Activated naive CD8-positive, alpha-beta T cell treated with anti-CD3 and anti-CD28 coated beads, Interleukin-2, amount 10 ng/mL, durations not matched to agents 7 days and 5 days (primary cell): Measurements from ENCODE around the gene AASS. TPM values are rescaled to one million over a fixed set of nuclear protein-coding genes. Genes with fewer than 3 reads are reported as not detected.

Experiments
- ATAC-seq: fragments of 150-1000 bp; cut with Tn5 transposase; one replicate; pipeline ENCODE4 v1.10.0; 2021; ENCODE audit warnings: low read depth, moderate library complexity
- POLR2A ChIA-PET: fragments of 350-600 bp; sonication (Branson Sonifier 250); formaldehyde crosslinking; loops from one replicate; lab custom pipeline; 2021; ENCODE audit warnings: antibody characterized with exemption; lab: Charles Lee
- DNase-seq: peaks from one replicate; pipeline ENCODE4 v3.0.0; 2021
- H3K27ac Mint-ChIP-seq: one replicate; pipeline ENCODE4 v1.8.0; 2022; ENCODE audit warnings: mild to moderate bottlenecking, mixed read lengths
- H3K27me3 Mint-ChIP-seq: one replicate; pipeline ENCODE4 v1.8.0; 2022; ENCODE audit warnings: mild to moderate bottlenecking, moderate library complexity, mixed read lengths
- H3K36me3 Mint-ChIP-seq: one replicate; pipeline ENCODE4 v1.8.0; 2021; ENCODE audit warnings: mild to moderate bottlenecking, mixed read lengths
- H3K4me1 Mint-ChIP-seq: one replicate; pipeline ENCODE4 v1.8.0; 2021; ENCODE audit warnings: mixed read lengths
- H3K4me3 Mint-ChIP-seq: one replicate; pipeline ENCODE4 v1.8.0; 2022; ENCODE audit warnings: mild to moderate bottlenecking, moderate library complexity, mixed read lengths
- H3K9me3 Mint-ChIP-seq: one replicate; pipeline ENCODE4 v1.8.0; 2021; ENCODE audit warnings: mixed read lengths
- total RNA-seq, 2 experiments: library from RNA; stranded (reverse); gene quantifications; one replicate each; pipeline ENCODE4 v1.2.3, GENCODE V29; 2021

The AASS gene
- total RNA-seq, 2 experiments from 2014 or later: 2.1 to 2.2 TPM

GRCh38 chr7:122092964-122093797, 50.9 kb downstream of the AASS start:
- Mint-ChIP-seq H3K36me3 (no peaks in the 10 kb centered on the region), H3K4me1 (no peaks in the 10 kb centered on the region), H3K4me3 (no peak overlapping the region), H3K9me3 (no peaks in the 10 kb centered on the region), H3K27ac (no peak overlapping the region), H3K27me3 (no peaks in the 10 kb centered on the region)
- DNase-seq (peak; percentile 33), ATAC-seq (peak; percentile 58)
- POLR2A ChIA-PET: no interaction called here

DNA sequence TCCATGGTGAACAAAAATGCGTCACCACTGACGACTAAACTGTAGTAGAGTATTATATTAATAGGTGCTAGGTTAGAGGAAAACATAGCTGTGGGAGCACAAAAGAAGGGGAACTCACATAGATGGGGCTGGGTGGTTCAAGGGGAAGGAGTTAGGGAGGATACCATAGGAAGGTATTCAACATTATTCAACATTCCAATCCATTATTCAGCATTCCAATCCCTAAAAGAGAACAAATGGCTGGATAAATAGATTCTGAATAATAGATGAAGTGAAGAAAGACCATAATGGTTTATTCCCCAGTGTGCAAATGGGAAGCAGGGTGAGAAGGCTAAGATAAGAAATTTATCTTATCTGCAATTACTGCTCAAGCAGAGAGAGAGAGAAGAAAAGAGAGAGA, 61.4 kb downstream of the AASS start:
- Mint-ChIP-seq H3K9me3 (no peaks in the 10 kb centered on the region), H3K27me3 (no peaks in the 10 kb centered on the region), H3K4me1 (no peaks in the 10 kb centered on the region), H3K27ac (no peak overlapping the region), H3K4me3 (no peak overlapping the region), H3K36me3 (no peaks in the 10 kb centered on the region)
- no peak for DNase-seq
- no peak for ATAC-seq
- POLR2A ChIA-PET: no interaction called here

- H3K27me3 Mint-ChIP-seq: no peaks in the 10 kb centered on the region
- ATAC-seq: no peak
- POLR2A ChIA-PET: no interaction called here
- no peak for DNase-seq
- H3K9me3 Mint-ChIP-seq: no peaks in the 10 kb centered on the region
- no peak overlapping the region for H3K27ac Mint-ChIP-seq
- H3K4me3 Mint-ChIP-seq: no peak overlapping the region
- H3K4me1 Mint-ChIP-seq: no peaks in the 10 kb centered on the region
- no peaks in the 10 kb centered on the region for H3K36me3 Mint-ChIP-seq
Measured at GRCh38 chr7:122082160-122082559, 61.9 kb downstream of the AASS start.

- no peak overlapping the region for H3K27ac Mint-ChIP-seq
Measured at GRCh38 chr7:122073635-122074034, 70.4 kb downstream of the AASS start.

GRCh38 chr7:122072924-122073599, 71.0 kb downstream of the AASS start:
- POLR2A ChIA-PET: no interaction called here

More at GRCh38 chr7:122073635-122074034, 70.4 kb downstream of the AASS start:
- Mint-ChIP-seq H3K36me3 (no peaks in the 10 kb centered on the region), H3K27me3 (no peaks in the 10 kb centered on the region), H3K4me1 (no peaks in the 10 kb centered on the region), H3K4me3 (no peak overlapping the region), H3K9me3 (no peaks in the 10 kb centered on the region)
- ATAC-seq: no peak
- POLR2A ChIA-PET: no interaction called here
- DNase-seq: no peak

DNA sequence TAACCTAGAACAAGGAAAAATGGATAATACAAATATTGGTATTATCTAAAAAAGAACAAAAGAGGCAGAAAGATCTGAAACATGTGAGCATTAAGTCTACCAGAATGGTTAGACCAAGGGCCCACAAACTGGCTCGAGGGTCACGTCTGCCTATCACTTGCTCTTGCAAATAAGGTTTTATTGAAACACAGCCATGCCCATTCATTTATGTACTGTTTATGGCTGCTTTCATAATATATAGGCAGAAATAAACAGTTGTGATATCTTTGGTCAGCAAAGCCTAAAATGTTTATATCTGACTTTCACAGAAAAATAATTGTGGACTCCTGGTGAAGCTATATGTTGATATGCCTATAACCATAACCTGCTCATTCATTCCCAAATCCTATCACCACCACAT, 71.8 kb downstream of the AASS start:
- Mint-ChIP-seq H3K27me3 (no peaks in the 10 kb centered on the region), H3K4me1 (no peaks in the 10 kb centered on the region), H3K4me3 (no peak overlapping the region), H3K27ac (no peak overlapping the region), H3K9me3 (no peaks in the 10 kb centered on the region), H3K36me3 (no peaks in the 10 kb centered on the region)
- POLR2A ChIA-PET: no interaction called here
- DNase-seq: no peak
- ATAC-seq: no peak

More at GRCh38 chr7:122072924-122073599, 71.0 kb downstream of the AASS start:
- ATAC-seq (no peak), DNase-seq (no peak)
- no peaks in the 10 kb centered on the region for H3K4me1 Mint-ChIP-seq
- no peaks in the 10 kb centered on the region for H3K36me3 Mint-ChIP-seq
- H3K27ac Mint-ChIP-seq: no peak overlapping the region
- H3K4me3 Mint-ChIP-seq: no peak overlapping the region
- no peaks in the 10 kb centered on the region for H3K27me3 Mint-ChIP-seq
- H3K9me3 Mint-ChIP-seq: no peaks in the 10 kb centered on the region

DNA sequence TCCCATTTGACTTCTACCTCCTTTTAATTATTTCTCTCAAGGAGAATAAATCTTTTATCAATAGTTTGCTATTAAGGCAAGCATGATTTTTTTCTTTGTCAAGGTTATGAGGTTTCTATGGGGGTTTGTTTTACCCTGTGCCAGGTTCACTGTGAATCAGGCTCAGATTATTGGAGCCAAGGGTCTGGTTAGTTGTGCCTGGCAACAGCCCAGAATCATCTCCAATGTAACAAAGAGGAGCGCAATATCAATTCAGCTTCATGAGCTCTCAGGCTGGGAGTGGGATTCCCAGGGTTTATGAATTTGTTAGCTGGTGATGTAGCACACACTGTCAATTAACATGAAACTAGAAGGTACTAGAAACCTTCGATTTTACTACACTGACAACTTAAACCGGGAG, 73.2 kb downstream of the AASS start:
- POLR2A ChIA-PET: no interaction called here
- Mint-ChIP-seq H3K36me3 (no peaks in the 10 kb centered on the region), H3K4me1 (no peaks in the 10 kb centered on the region), H3K27ac (no peak overlapping the region), H3K9me3 (no peaks in the 10 kb centered on the region), H3K27me3 (no peaks in the 10 kb centered on the region), H3K4me3 (no peak overlapping the region)
- DNase-seq (no peak), ATAC-seq (no peak)

GRCh38 chr7:122070062-122070461, 74.0 kb downstream of the AASS start:
- H3K4me3 Mint-ChIP-seq: no peak overlapping the region
- no peak overlapping the region for H3K27ac Mint-ChIP-seq
- POLR2A ChIA-PET: no interaction called here
- H3K27me3 Mint-ChIP-seq: no peaks in the 10 kb centered on the region
- H3K4me1 Mint-ChIP-seq: no peaks in the 10 kb centered on the region
- no peaks in the 10 kb centered on the region for H3K9me3 Mint-ChIP-seq
- no peaks in the 10 kb centered on the region for H3K36me3 Mint-ChIP-seq
- DNase-seq (no peak), ATAC-seq (no peak)

DNA sequence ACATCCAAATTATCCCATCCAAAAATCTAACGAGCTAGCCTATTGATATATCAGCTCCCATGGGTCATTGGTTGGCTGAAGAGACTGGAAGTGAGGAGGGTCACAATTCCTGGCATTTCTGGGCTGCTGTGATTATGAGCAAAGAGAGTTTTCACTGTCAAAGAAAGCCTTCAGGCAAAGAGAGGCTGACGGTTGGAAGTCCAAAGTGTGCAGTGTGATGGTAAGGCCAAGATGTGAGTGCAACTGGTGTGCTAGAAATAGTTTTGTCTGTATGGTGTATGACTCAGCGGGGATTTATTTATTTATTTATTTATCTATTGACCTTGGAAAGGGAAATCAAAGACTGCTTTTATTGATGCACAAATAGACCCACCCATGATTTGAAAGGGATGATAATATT, 75.0 kb downstream of the AASS start:
- Mint-ChIP-seq H3K36me3 (no peaks in the 10 kb centered on the region), H3K27me3 (no peaks in the 10 kb centered on the region), H3K4me3 (no peak overlapping the region), H3K9me3 (no peaks in the 10 kb centered on the region), H3K4me1 (no peaks in the 10 kb centered on the region), H3K27ac (no peak overlapping the region)
- POLR2A ChIA-PET: no interaction called here
- no peak for ATAC-seq
- DNase-seq: no peak

DNA sequence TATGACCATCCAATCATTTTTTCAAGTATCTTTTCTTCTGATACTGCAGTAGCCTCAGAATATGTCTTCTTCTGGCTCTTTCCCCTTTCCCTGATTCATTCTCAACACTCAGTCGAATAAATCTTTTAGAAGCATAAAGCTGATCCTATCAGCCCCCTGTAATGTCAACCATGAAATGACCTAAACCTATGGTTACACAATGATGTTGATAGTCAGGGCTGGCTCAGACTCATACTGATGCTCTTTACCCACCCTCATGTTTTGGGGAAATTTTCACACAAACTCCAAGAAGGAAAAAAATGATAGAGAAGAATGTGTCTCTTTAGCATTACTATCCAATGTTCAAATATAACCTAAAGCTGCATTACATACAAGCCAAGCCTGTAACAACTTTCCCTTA, 76.0 kb downstream of the AASS start:
- ATAC-seq: no peak
- H3K27ac Mint-ChIP-seq: no peak overlapping the region
- no peaks in the 10 kb centered on the region for H3K4me1 Mint-ChIP-seq
- H3K9me3 Mint-ChIP-seq: no peaks in the 10 kb centered on the region
- no peak overlapping the region for H3K4me3 Mint-ChIP-seq
- no peak for DNase-seq
- POLR2A ChIA-PET: no interaction called here
- H3K36me3 Mint-ChIP-seq: no peaks in the 10 kb centered on the region
- no peaks in the 10 kb centered on the region for H3K27me3 Mint-ChIP-seq

- DNase-seq (no peak), ATAC-seq (no peak)
- no peaks in the 10 kb centered on the region for H3K9me3 Mint-ChIP-seq
- no peak overlapping the region for H3K27ac Mint-ChIP-seq
- H3K36me3 Mint-ChIP-seq: no peaks in the 10 kb centered on the region
- H3K4me1 Mint-ChIP-seq: no peaks in the 10 kb centered on the region
- POLR2A ChIA-PET: no interaction called here
- no peak overlapping the region for H3K4me3 Mint-ChIP-seq
- H3K27me3 Mint-ChIP-seq: no peaks in the 10 kb centered on the region
Measured at GRCh38 chr7:122067077-122067476, 77.0 kb downstream of the AASS start.

DNA sequence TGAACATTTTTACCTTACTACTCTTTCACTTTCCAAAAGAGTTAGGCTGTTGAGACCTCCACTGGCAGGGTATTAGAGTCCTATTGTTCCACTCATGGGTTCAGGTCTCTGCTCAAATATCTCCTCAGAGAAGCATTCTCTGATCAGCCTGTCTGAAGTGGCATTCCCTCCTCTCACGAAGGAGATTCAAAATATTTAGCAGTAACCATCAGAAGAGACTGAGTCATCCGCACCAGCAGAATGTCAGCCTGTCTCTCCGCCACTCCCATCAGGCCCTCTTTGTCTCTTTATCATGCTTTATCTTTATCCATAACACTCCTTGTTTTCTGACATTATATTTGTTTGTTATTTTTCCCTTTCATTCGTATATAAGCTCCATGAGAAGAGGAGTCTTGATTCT, 79.1 kb downstream of the AASS start:
- Mint-ChIP-seq H3K4me3 (no peak overlapping the region), H3K36me3 (no peaks in the 10 kb centered on the region), H3K4me1 (no peaks in the 10 kb centered on the region), H3K9me3 (no peaks in the 10 kb centered on the region), H3K27me3 (no peaks in the 10 kb centered on the region), H3K27ac (no peak overlapping the region)
- ATAC-seq (no peak), DNase-seq (no peak)
- POLR2A ChIA-PET: no interaction called here

DNA sequence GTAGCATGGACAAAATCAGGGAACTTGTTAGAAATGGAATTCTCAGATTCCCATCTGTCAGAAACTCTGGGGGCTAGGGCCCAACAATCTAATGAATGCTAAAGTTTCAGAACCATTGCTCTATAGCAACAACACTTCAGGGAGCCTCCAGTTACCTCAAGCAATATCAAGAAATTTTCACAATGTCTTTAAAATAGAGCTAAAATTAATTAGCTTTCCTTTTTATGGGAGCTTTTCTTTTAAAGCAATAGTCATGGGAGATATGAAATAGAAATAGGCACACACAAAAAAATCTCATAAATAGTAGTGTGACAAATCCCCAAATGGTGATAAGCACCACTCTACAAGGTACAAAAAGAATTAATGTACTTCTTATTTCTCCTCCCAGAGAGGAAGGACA, 80.9 kb downstream of the AASS start:
- no peak overlapping the region for H3K4me3 Mint-ChIP-seq
- no peaks in the 10 kb centered on the region for H3K27me3 Mint-ChIP-seq
- no peaks in the 10 kb centered on the region for H3K4me1 Mint-ChIP-seq
- no peaks in the 10 kb centered on the region for H3K9me3 Mint-ChIP-seq
- no peak for DNase-seq
- H3K36me3 Mint-ChIP-seq: no peaks in the 10 kb centered on the region
- POLR2A ChIA-PET: no interaction called here
- ATAC-seq: no peak
- no peak overlapping the region for H3K27ac Mint-ChIP-seq

DNA sequence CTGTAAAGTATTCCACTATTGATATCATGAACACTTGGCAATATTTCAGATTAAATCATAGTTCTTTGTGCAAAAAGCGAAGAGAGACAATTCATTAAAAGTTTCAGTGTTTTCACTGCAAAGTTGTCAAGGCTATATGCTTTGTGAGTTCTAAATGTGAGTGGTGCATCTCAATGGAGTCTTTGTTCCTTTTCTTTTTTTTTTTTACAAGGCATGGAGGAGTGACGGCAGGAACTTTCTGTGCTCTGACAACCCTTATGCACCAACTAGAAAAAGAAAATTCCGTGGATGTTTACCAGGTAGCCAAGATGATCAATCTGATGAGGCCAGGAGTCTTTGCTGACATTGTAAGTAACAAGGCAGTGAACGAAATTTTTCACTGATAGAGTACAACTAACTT, 84.5 kb downstream of the AASS start:
- H3K4me3 Mint-ChIP-seq: no peak overlapping the region
- POLR2A ChIA-PET: no interaction called here
- ATAC-seq: no peak
- H3K27ac Mint-ChIP-seq: no peak overlapping the region
- no peaks in the 10 kb centered on the region for H3K4me1 Mint-ChIP-seq
- DNase-seq: no peak
- no peaks in the 10 kb centered on the region for H3K9me3 Mint-ChIP-seq
- no peaks in the 10 kb centered on the region for H3K36me3 Mint-ChIP-seq
- H3K27me3 Mint-ChIP-seq: no peaks in the 10 kb centered on the region
